Lower lobe of right lung (tissue), 2 donors: Measurements from ENCODE around the gene APOA5. TPM values are rescaled to one million over a fixed set of nuclear protein-coding genes. Genes with fewer than 3 reads are reported as not detected.
"Not testable (repeated sequence)": the region's sequence is repeated elsewhere in the genome, so short reads cannot be mapped to it uniquely, and the experiment has no call there.

Experiments
- ATAC-seq, 2 donors: fragments of 200-7000 bp; cut with Tn5 transposase; one replicate each; pipeline ENCODE4 v1.9.1; 2020 to 2022; ENCODE audit warnings: mild to moderate bottlenecking in 2 of 2, moderate library complexity in 2 of 2
- DNase-seq: peaks from one replicate; pipeline ENCODE4 v3.0.0-alpha.2; 2020
- H3K27ac ChIP-seq: fragments of 200-600 bp; one replicate; pipeline ENCODE4 v1.8.0; 2022
- H3K27me3 ChIP-seq: fragments of 200-600 bp; one replicate; pipeline ENCODE4 v1.8.0; 2022; ENCODE audit warnings: low read depth
- H3K36me3 ChIP-seq: fragments of 200-600 bp; one replicate; pipeline ENCODE4 v1.8.0; 2022; ENCODE audit warnings: mild to moderate bottlenecking
- H3K4me1 ChIP-seq: fragments of 200-600 bp; one replicate; pipeline ENCODE4 v1.8.0; 2022
- H3K4me3 ChIP-seq: fragments of 200-600 bp; one replicate; pipeline ENCODE4 v1.8.0; 2022; ENCODE audit warnings: mild to moderate bottlenecking
- H3K9me3 ChIP-seq: fragments of 200-600 bp; one replicate; pipeline ENCODE4 v1.8.0; 2022
- CTCF ChIP-seq: fragments of 200-600 bp; IDR thresholded peaks from one replicate; pipeline ENCODE4 v1.8.0; 2022; ENCODE audit warnings: antibody characterized with exemption, mild to moderate bottlenecking
- intact Hi-C: fragments of 100-400 bp; cut with DNase I; formaldehyde crosslinking; loops from one replicate; pipeline ENCODE4 v1.11.0; 2022
- total RNA-seq: library from RNA; stranded (reverse); fragmentation: NEBNext Ultra II Directional; extraction: Animal tissue kit (Norgen Biotek cat#: 25700); gene quantifications from one replicate; pipeline ENCODE4 v1.2.1, GENCODE V29; 2021
- donor health status: DM: no; HTN: yes; CAD: no; lungs with severe emphysema.

Gene APOA5
- total RNA-seq, 1 donor from 2014 or later, result 0.41 TPM

- intact Hi-C loops, result no loop called here
- Histone ChIP-seq H3K9me3 (no peaks in the 10 kb centered on the region), H3K36me3 (peaks cover 37% of the 10 kb centered on the region), H3K27ac (peak overlapping the region; percentile 93), H3K4me1 (peaks cover 24% of the 10 kb centered on the region), H3K27me3 (no peaks in the 10 kb centered on the region), H3K4me3 (peak overlapping the region; percentile 76)
- no peak for TF ChIP-seq CTCF
- DNase-seq, result no peak
- no peak for ATAC-seq
Observed at GRCh38 chr11:116771935-116772334, 19.7 kb downstream of the APOA5 start.

- DNase-seq, result no peak
- no peak overlapping the region for H3K27ac ChIP-seq
- no peak for TF ChIP-seq CTCF
- no peaks in the 10 kb centered on the region for H3K4me1 ChIP-seq
- intact Hi-C loops, result no loop called here
- H3K9me3 ChIP-seq, result no peaks in the 10 kb centered on the region
- H3K4me3 ChIP-seq, result no peak overlapping the region
- no peaks in the 10 kb centered on the region for H3K27me3 ChIP-seq
- no peak for ATAC-seq
- peaks cover 84% of the 10 kb centered on the region for H3K36me3 ChIP-seq
Observed at GRCh38 chr11:116762132-116762531, 29.5 kb downstream of the APOA5 start.

GRCh38 chr11:116756044-116756443 lies 35.6 kb downstream of the APOA5 start:
- intact Hi-C loops, H3K4me1 ChIP-seq, H3K4me3 ChIP-seq, DNase-seq, H3K27ac ChIP-seq, H3K27me3 ChIP-seq, ATAC-seq, H3K9me3 ChIP-seq: not testable (repeated sequence)
- H3K36me3 ChIP-seq, result peaks cover 98% of the 10 kb centered on the region

GRCh38 chr11:116750070-116750718 lies 41.5 kb downstream of the APOA5 start:
- intact Hi-C loops, result no loop called here
- Histone ChIP-seq H3K9me3 (no peaks in the 10 kb centered on the region), H3K27ac (no peak overlapping the region), H3K4me3 (no peak overlapping the region), H3K4me1 (no peaks in the 10 kb centered on the region), H3K36me3 (peaks cover 98% of the 10 kb centered on the region), H3K27me3 (no peaks in the 10 kb centered on the region)
- DNase-seq (no peak), ATAC-seq (peak; percentile 23 to 26)
- no peak for TF ChIP-seq CTCF

- intact Hi-C loops, result no loop called here
- peak in 1 of 2 donors; percentile 55 for ATAC-seq
Observed at GRCh38 chr11:116742104-116742503, 49.6 kb downstream of the APOA5 start.

More at GRCh38 chr11:116742104-116742503, 49.6 kb downstream of the APOA5 start:
- no peak for TF ChIP-seq CTCF
- peaks cover 10% of the 10 kb centered on the region for H3K4me1 ChIP-seq
- no peak for DNase-seq
- H3K4me3 ChIP-seq, result no peak overlapping the region
- H3K9me3 ChIP-seq, result no peaks in the 10 kb centered on the region
- no peak overlapping the region for H3K27ac ChIP-seq
- no peaks in the 10 kb centered on the region for H3K27me3 ChIP-seq
- H3K36me3 ChIP-seq, result peaks cover 18% of the 10 kb centered on the region
